ENCODE results near the gene CADPS. TPM values are rescaled to one million over a fixed set of nuclear protein-coding genes. Genes with fewer than 3 reads are reported as not detected.
"Not testable (repeated sequence)": the region's sequence is repeated elsewhere in the genome, so short reads cannot be mapped to it uniquely, and the experiment has no call there.

Gene CADPS
- total and polyA plus RNA-seq, 11 donors, result 3.6 to 37.8 (median 12.9) TPM

DNA sequence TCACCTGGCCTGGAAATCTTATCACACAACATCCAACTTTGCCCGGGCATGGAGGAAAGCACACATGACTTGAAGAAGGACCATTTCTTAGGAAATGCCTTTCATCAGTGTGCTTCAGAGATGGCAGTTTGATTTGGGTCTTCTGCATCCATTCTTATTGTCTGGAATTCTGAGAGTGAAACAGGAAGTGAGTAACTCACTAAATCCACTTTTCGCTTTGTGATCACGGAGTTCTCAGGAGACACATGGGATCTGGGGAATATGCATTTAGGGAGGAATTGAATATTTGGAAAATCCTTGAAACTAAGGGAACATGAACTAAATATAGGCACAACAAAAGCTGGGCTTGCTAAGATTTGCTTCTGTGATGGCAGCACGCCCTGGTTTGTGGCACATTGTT, 289.4 kb downstream of the CADPS start:
- Histone ChIP-seq H3K9me3 (peaks cover 0 to 7% (median 0%) of the 10 kb centered on the region in 12 donors), H3K4me3 (no peak overlapping the region), H3K4me1 (peaks cover 0 to 10% (median 0%) of the 10 kb centered on the region in 12 donors), H3K36me3 (no peaks in the 10 kb centered on the region), H3K27me3 (no peaks in the 10 kb centered on the region), H3K27ac (no peak overlapping the region)
- 53 to 57% (median 55%) methylated on average over 4 of the region's 4 CpGs for WGBS, 4 donors
- intact Hi-C loops (cut with DNase I), result no loop called here
- no peak for ATAC-seq
- no peak for TF ChIP-seq POLR2A (IDR thresholded peaks at IDR 0.05)
- TF ChIP-seq, protein P1, sequence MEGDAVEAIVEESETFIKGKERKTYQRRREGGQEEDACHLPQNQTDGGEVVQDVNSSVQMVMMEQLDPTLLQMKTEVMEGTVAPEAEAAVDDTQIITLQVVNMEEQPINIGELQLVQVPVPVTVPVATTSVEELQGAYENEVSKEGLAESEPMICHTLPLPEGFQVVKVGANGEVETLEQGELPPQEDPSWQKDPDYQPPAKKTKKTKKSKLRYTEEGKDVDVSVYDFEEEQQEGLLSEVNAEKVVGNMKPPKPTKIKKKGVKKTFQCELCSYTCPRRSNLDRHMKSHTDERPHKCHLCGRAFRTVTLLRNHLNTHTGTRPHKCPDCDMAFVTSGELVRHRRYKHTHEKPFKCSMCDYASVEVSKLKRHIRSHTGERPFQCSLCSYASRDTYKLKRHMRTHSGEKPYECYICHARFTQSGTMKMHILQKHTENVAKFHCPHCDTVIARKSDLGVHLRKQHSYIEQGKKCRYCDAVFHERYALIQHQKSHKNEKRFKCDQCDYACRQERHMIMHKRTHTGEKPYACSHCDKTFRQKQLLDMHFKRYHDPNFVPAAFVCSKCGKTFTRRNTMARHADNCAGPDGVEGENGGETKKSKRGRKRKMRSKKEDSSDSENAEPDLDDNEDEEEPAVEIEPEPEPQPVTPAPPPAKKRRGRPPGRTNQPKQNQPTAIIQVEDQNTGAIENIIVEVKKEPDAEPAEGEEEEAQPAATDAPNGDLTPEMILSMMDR (IDR thresholded peaks at IDR 0.05), result no peak
- DNase-seq, result no peak

DNA sequence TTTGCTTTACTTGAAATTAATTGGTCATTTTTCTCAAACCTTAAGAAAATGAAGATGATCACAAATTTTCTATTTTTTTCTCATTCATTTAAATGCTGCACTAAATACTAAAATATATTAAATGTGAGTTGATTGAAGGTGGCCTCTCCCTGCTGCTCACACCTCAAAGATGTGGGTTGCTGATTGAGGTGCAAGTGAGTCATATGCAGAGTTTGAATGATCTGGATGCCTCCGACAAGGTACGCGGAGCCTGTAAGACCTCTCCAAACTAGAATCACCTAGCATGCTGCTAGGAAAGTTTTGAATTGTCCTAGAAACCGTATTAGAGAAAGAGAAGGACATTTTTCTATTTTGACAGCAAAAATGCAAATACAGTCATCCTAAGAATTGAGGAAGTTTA, 290.6 kb downstream of the CADPS start:
- Histone ChIP-seq H3K27me3 (no peaks in the 10 kb centered on the region), H3K36me3 (no peaks in the 10 kb centered on the region), H3K9me3 (peaks cover 0 to 15% (median 0%) of the 10 kb centered on the region in 12 donors), H3K4me3 (no peak overlapping the region), H3K4me1 (peaks cover 0 to 10% (median 0%) of the 10 kb centered on the region in 12 donors), H3K27ac (no peak overlapping the region)
- no peak for TF ChIP-seq POLR2A (IDR thresholded peaks at IDR 0.05)
- TF ChIP-seq, protein P1 (IDR thresholded peaks at IDR 0.05), result no peak
- 87 to 90% (median 88%) methylated on average over 4 of the region's 4 CpGs for WGBS, 4 donors
- intact Hi-C loops (cut with DNase I), result no loop called here
- DNase-seq, result no peak
- no peak for ATAC-seq

DNA sequence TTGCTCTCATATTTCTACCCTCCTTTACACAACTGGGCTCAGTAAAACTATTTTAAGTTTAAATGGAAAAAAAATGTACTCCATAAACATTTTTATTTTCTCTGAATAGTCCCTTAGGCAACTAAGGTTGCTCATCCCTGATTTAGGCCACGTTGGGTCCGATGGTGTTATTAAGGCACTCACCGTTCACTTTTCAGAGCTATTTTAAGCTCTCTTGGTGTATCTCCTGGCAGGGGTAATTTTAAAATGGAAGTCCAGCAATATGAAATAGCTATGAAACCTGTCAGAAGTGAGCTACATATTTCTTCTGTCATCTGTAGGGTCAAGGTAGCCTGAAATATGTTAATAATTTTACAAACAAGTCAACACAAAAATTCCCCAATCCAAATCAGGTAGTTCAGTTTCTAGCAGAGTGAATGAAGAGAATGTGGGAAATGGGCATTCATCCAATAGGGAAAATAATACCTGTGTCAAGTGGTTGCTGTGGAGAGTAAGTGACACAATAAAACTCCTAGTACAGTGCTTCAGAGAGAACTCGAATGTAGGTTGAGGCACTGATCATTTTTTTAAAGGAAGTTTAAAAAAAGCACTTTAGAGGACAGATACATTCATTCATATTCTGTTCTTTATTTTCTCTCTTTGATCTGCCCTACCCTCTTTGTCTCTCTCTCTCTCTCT, 292.6 kb downstream of the CADPS start:
- Histone ChIP-seq H3K4me1 (peaks cover 0 to 10% (median 0%) of the 10 kb centered on the region in 12 donors), H3K27me3 (no peaks in the 10 kb centered on the region), H3K9me3 (peaks cover 0 to 22% (median 0%) of the 10 kb centered on the region in 12 donors), H3K36me3 (no peaks in the 10 kb centered on the region), H3K27ac (no peak overlapping the region), H3K4me3 (no peak overlapping the region)
- intact Hi-C loops (cut with DNase I), result no loop called here
- WGBS, 4 donors, result 24 to 43% (median 39%) methylated on average over 4 of the region's 4 CpGs
- TF ChIP-seq, protein P1 (IDR thresholded peaks at IDR 0.05), result no peak
- no peak for DNase-seq
- peak in 2 of 4 donors; percentile 46 to 54 for ATAC-seq

DNA sequence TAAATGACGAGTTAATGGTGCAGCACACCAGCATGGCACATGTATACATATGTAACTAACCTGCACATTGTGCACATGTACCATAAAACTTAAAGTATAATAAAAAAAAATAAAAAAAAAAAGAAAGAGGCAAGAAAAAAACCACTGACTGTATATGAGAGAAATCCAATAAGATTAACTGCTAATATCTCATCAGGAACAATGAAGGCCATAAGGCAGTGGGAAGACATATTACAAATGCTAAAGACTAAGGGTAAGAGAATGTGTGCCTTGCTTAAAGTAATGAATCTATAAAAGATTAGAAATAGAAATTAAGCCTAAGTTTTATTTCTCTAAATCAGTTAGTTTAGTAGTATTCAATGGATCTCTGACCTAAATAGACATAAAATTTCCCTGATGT, 294.7 kb downstream of the CADPS start:
- H3K4me3 ChIP-seq; DNase-seq; H3K36me3 ChIP-seq; H3K27me3 ChIP-seq; ATAC-seq; intact Hi-C loops (cut with DNase I); H3K27ac ChIP-seq: not testable (repeated sequence)
- peaks cover 0 to 22% (median 0%) of the 10 kb centered on the region in 12 donors for H3K9me3 ChIP-seq
- H3K4me1 ChIP-seq, result peaks cover 0 to 10% (median 0%) of the 10 kb centered on the region in 12 donors
- WGBS, 4 donors, result 68 to 80% (median 74%) methylated on average over 1 of the region's 1 CpG

DNA sequence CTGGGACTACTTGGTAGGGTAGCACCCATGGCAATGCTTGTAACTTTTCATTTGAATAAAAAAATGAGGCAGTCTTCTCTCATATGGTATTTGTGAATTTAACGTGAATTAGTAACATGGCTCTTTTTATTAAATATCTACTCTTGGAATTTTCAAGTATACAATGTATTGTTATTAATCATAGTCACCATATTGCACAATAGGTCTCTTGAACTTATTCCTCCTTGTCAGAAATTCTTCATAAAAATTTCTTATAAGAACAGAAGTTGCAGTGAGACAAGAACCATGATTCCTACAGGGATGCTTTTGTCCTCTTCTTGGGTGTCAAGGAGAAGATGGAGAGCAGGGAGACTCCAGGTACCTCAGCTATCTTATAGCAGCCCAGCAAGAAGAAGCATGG, 298.1 kb downstream of the CADPS start:
- peaks cover 0 to 22% (median 0%) of the 10 kb centered on the region in 12 donors for H3K9me3 ChIP-seq
- DNase-seq (no peak), ATAC-seq (no peak)
- no peak for TF ChIP-seq POLR2A (IDR thresholded peaks at IDR 0.05)
- TF ChIP-seq, protein P1 (IDR thresholded peaks at IDR 0.05), result no peak
- H3K27me3 ChIP-seq, result no peaks in the 10 kb centered on the region
- H3K36me3 ChIP-seq, result no peaks in the 10 kb centered on the region
- H3K27ac ChIP-seq, result no peak overlapping the region
- peaks cover 0 to under 1% (median 0%) of the 10 kb centered on the region in 12 donors for H3K4me1 ChIP-seq
- intact Hi-C loops (cut with DNase I), result no loop called here
- 81 to 91% (median 90%) methylated on average over 1 of the region's 1 CpG for WGBS, 4 donors
- no peak overlapping the region for H3K4me3 ChIP-seq
